Tibial nerve (tissue), 4 donors: ENCODE data around the gene TRMU. TPM values are rescaled to one million over a fixed set of nuclear protein-coding genes. Genes with fewer than 3 reads are reported as not detected.
"Not testable (repeated sequence)": the region's sequence is repeated elsewhere in the genome, so short reads cannot be mapped to it uniquely, and the experiment has no call there.

Source experiments
- DNase-seq, 2 donors: peaks; one replicate each; pipeline ENCODE4 v3.0.0-alpha.2; 2019; ENCODE audit warnings: low spot score in 2 of 2
- H3K27ac ChIP-seq, 4 donors: fragments of 200-600 bp; sonication (generic) in 3 of 4; one replicate each; pipeline ENCODE4 v1.5.1; 2017 to 2019; ENCODE audit warnings: mild to moderate bottlenecking in 1 of 4
- H3K27me3 ChIP-seq, 2 donors: fragments of 200-600 bp; sonication (generic) in 1 of 2; one replicate each; pipeline versions ENCODE4 v1.5.1 to v1.6.0; 2017 to 2019
- H3K36me3 ChIP-seq, 3 donors: fragments of 200-600 bp; sonication (generic); one replicate each; pipeline ENCODE4 v1.5.1; 2018 to 2019
- H3K4me1 ChIP-seq, 4 donors: fragments of 200-600 bp; sonication (generic) in 3 of 4; one replicate each; pipeline ENCODE4 v1.5.1; 2017 to 2019
- H3K4me3 ChIP-seq, 4 donors: fragments of 200-600 bp; sonication (generic) in 3 of 4; one replicate each; pipeline ENCODE4 v1.5.1; 2017 to 2019; ENCODE audit warnings: mild to moderate bottlenecking in 1 of 4, moderate library complexity in 1 of 4
- H3K9me3 ChIP-seq, 4 donors: fragments of 200-600 bp; sonication (generic) in 3 of 4; one replicate each; pipeline ENCODE4 v1.5.1; 2017 to 2019
- EP300 ChIP-seq, 2 donors: sonication (generic); formaldehyde crosslinking; IDR thresholded peaks; one replicate each; pipeline ENCODE4 v1.6.1; 2017; ENCODE audit warnings: antibody characterized with exemption in 2 of 2, mild to moderate bottlenecking in 1 of 2
- POLR2A ChIP-seq, 2 donors: fragments of 450-650 bp; IDR thresholded peaks; one replicate each; pipeline ENCODE4 v1.6.1; 2017; ENCODE audit warnings: antibody characterized with exemption in 2 of 2, mild to moderate bottlenecking in 2 of 2, moderate library complexity in 2 of 2
- WGBS, 2 donors: methylation state at CpG; one replicate each; pipeline ENCODE4 v1.1.5; 2018; 5-methylcytosine and 5-hydroxymethylcytosine counted together
- total RNA-seq, 4 donors: library from RNA; depleted of rRNA; stranded (reverse); fragments of >200 nt; gene quantifications; one replicate each; pipeline ENCODE4 v1.1.0, GENCODE V29; 2016
- TF ChIP-seq, protein P1 (sequence below), 5 experiments: fragments of 200-600 bp in 3 of 5; fragments of 450-650 bp in 2 of 5; sonication (generic) in 3 of 5; IDR thresholded peaks; one replicate each; pipeline ENCODE4 v1.5.1; 2016 to 2019; ENCODE audit warnings: antibody characterized with exemption in 5 of 5, mild to moderate bottlenecking in 3 of 5, moderate library complexity in 2 of 5

TRMU gene
- total RNA-seq, 4 donors from 2014 or later, result 50.0 to 85.3 (median 64.5) TPM

DNA sequence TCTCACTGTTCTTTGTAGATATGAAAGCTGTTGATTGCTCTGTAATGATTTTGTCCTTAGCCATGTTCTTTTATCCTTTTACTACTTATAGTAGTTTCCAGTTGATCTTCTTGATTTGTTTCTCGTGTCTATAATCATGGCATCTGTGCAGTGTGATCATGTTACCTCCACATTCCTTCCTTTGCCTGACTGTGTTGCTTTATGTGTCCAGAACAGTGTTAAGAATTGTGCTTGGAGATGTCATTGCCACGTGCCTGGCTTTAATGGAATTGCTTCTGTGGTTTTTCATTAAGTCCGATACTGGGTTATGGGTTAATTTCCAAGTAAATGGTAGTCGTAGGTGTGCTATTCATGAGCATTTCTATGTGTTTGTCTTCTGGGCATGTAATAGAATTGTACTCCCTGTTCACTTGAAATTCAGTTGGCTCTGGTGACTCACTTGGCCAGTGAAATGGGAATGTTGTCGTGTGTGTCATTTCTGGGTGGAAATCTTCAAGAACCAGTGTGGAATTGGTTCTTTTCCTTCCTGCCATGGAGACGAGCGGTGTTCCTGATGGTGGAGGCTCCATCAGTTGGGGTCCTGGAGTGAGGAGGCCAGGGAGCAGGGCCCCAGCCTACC, 32.1 kb upstream of the TRMU start:
- Histone ChIP-seq H3K27ac (no peak overlapping the region), H3K9me3 (no peaks in the 10 kb centered on the region), H3K27me3 (no peaks in the 10 kb centered on the region), H3K4me3 (no peak overlapping the region), H3K36me3 (no peaks in the 10 kb centered on the region), H3K4me1 (no peaks in the 10 kb centered on the region)
- WGBS, 2 donors, result 85 to 90% methylated on average over 7 of the region's 7 CpGs
- TF ChIP-seq EP300 (IDR thresholded peaks at IDR 0.05), result no peak
- no peak for TF ChIP-seq POLR2A (IDR thresholded peaks at IDR 0.05)
- TF ChIP-seq, protein P1, sequence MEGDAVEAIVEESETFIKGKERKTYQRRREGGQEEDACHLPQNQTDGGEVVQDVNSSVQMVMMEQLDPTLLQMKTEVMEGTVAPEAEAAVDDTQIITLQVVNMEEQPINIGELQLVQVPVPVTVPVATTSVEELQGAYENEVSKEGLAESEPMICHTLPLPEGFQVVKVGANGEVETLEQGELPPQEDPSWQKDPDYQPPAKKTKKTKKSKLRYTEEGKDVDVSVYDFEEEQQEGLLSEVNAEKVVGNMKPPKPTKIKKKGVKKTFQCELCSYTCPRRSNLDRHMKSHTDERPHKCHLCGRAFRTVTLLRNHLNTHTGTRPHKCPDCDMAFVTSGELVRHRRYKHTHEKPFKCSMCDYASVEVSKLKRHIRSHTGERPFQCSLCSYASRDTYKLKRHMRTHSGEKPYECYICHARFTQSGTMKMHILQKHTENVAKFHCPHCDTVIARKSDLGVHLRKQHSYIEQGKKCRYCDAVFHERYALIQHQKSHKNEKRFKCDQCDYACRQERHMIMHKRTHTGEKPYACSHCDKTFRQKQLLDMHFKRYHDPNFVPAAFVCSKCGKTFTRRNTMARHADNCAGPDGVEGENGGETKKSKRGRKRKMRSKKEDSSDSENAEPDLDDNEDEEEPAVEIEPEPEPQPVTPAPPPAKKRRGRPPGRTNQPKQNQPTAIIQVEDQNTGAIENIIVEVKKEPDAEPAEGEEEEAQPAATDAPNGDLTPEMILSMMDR (IDR thresholded peaks at IDR 0.05), result no peak
- no peak for DNase-seq

DNA sequence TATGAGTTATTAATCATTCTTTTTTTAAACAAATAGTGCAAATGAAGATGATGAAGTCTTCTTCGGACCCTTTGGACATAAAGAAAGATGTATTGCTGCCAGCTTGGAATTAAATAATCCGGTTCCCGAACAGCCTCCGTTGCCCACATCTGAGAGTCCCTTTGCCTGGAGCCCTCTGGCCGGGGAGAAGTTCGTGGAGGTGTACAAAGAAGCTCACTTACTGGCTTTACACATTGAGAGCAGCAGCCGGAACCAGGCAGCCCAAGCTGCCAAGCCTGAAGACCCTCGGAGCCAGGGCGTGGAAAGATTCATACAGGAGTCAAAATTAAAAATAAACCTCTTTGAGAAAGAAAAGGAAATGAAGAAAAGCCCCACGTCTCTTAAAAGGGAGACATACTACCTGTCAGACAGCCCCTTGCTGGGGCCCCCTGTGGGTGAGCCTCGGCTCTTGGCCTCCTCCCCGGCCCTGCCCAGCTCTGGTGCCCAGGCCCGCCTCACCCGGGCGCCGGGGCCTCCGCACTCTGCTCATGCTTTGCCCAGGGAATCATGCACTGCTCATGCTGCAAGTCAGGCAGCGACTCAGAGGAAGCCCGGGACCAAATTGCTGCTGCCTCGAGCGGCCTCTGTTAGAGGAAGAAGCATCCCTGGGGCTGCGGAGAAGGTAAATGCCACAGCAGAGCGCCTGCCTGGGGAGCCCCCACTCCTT, 27.1 kb upstream of the TRMU start:
- no peak overlapping the region for H3K27ac ChIP-seq
- H3K27me3 ChIP-seq, result no peaks in the 10 kb centered on the region
- no peaks in the 10 kb centered on the region for H3K9me3 ChIP-seq
- 88% methylated on average over 23 of the region's 23 CpGs for WGBS, 2 donors
- H3K4me3 ChIP-seq, result no peak overlapping the region
- DNase-seq, result no peak
- H3K36me3 ChIP-seq, result no peaks in the 10 kb centered on the region
- no peaks in the 10 kb centered on the region for H3K4me1 ChIP-seq
- TF ChIP-seq POLR2A (IDR thresholded peaks at IDR 0.05) (no peak), EP300 (IDR thresholded peaks at IDR 0.05) (no peak)
- TF ChIP-seq, protein P1 (IDR thresholded peaks at IDR 0.05), result no peak

DNA sequence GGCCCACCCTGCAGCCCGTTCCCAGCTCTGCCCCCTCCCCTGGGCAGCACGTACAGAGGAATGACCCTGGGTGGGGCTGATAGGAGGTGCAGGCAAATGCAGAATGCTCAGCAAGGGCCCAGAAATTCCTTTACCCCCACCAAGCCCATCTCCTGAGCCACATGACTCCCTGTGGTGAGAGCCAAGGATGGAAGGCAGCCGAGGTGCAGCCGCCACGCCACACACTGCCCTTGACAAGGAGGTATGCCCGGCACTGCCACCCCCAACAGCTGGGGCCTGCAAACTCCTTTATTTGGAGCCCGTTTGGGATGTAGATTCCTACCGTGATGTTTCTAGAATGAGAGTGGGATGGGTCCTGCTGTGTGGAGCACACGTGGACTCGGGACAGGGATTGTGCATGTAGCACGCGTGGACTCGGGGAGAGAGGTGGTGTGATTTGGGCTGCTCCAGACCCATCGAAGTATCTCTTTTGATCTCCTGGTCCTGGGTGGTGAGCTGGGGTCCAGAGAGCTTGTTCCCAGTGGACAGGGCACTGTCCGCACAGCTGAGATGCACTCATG, 25.9 kb upstream of the TRMU start:
- DNase-seq, result no peak
- H3K9me3 ChIP-seq, result no peaks in the 10 kb centered on the region
- WGBS, 2 donors, result 77 to 94% methylated on average over 15 of the region's 15 CpGs

DNA sequence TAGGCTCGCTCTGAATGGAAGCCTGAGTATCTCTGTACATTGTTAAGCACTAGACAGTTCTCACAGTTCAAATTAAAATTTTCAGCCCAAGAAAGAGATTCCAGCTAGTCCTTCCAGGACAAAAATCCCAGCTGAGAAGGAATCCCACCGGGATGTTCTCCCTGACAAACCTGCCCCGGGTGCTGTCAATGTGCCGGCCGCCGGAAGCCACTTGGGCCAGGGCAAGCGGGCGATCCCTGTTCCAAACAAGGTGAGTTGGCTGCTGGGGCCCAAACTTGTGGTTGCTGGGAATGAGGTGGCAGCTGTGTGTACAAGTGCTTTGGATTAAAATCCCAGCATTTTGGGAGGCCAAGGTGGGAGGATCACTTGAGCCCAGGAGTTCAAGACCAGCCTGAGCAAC, 23.5 kb upstream of the TRMU start:
- Histone ChIP-seq H3K27me3 (no peaks in the 10 kb centered on the region), H3K4me1 (no peaks in the 10 kb centered on the region), H3K9me3 (no peaks in the 10 kb centered on the region), H3K4me3 (no peak overlapping the region), H3K36me3 (no peaks in the 10 kb centered on the region), H3K27ac (no peak overlapping the region)
- no peak for DNase-seq
- WGBS, 2 donors, result 94 to 98% methylated on average over 8 of the region's 8 CpGs
- TF ChIP-seq EP300 (IDR thresholded peaks at IDR 0.05), result no peak
- TF ChIP-seq, protein P1 (IDR thresholded peaks at IDR 0.05), result no peak
- TF ChIP-seq POLR2A (IDR thresholded peaks at IDR 0.05), result no peak

More for the DNA sequence above, 25.9 kb upstream of the TRMU start:
- Histone ChIP-seq H3K27me3 (no peaks in the 10 kb centered on the region), H3K4me3 (no peak overlapping the region), H3K36me3 (no peaks in the 10 kb centered on the region), H3K27ac (no peak overlapping the region), H3K4me1 (no peaks in the 10 kb centered on the region)
- TF ChIP-seq POLR2A (IDR thresholded peaks at IDR 0.05) (no peak), EP300 (IDR thresholded peaks at IDR 0.05) (no peak)
- TF ChIP-seq, protein P1 (IDR thresholded peaks at IDR 0.05), result no peak

DNA sequence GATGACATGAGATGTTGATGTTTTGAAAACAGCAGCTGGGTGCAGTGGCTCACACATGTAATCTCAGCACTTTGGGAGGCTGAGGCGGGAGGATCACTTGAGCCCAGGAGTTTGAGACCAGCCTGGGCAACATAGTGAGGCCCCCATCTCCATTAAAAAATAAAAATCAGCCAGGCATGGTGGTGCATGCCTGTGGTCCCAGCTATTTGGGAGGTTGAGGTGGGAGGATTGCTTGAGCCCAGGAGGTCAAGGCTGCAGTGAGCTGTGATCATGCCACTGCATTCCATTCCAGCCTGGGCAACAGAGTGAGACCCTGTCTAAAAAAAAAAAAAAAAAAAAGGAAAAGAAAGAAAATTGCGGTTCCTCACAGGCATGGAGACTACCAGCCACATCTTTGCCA, 22.7 kb upstream of the TRMU start:
- 94 to 95% methylated on average over 2 of the region's 2 CpGs for WGBS, 2 donors
- H3K4me3 ChIP-seq, H3K9me3 ChIP-seq, H3K27ac ChIP-seq, H3K36me3 ChIP-seq, H3K4me1 ChIP-seq, H3K27me3 ChIP-seq, DNase-seq: not testable (repeated sequence)
